Ovary (tissue), 3 donors: ENCODE results near the gene NFIC.

Experiments used
- EP300 ChIP-seq: sonication (generic); formaldehyde crosslinking; IDR thresholded peaks from one replicate; pipeline ENCODE4 v1.6.1; 2017; ENCODE audit warnings: antibody characterized with exemption
- POLR2A ChIP-seq: fragments of 450-650 bp; IDR thresholded peaks from one replicate; pipeline ENCODE4 v1.6.1; 2017; ENCODE audit warnings: antibody characterized with exemption, mild to moderate bottlenecking, moderate library complexity
- TF ChIP-seq, protein P1 (sequence below), 3 donors: fragments of 450-650 bp in 2 of 3; fragments of 200-600 bp in 1 of 3; IDR thresholded peaks; one replicate each; pipeline versions ENCODE4 v1.5.1 to v1.8.0; 2016 to 2022; ENCODE audit warnings: antibody characterized with exemption in 3 of 3, mild to moderate bottlenecking in 1 of 3
- donor health status: DM: no; HTN: no; CAD: no.

DNA sequence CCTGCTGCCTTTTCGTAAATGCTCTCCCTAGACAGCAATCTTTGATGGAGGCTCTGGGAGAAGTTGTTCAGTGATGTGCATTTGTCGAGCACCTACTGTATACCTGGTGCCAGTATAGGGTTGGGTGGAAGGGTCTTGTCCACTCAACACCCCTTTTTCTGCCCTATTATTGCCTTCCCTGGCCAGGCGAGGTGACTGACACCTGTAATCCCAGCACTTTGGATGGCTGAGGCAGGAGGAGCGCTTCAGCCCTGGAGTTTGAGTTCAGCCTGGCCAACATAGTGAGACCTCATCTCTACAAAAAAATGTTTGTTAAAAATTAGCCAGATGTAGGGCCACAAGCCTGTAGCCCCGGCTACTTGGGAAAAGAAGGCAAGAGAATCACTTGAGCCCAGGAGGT is 49.3 kb downstream of the NFIC start:
- TF ChIP-seq, protein P1, sequence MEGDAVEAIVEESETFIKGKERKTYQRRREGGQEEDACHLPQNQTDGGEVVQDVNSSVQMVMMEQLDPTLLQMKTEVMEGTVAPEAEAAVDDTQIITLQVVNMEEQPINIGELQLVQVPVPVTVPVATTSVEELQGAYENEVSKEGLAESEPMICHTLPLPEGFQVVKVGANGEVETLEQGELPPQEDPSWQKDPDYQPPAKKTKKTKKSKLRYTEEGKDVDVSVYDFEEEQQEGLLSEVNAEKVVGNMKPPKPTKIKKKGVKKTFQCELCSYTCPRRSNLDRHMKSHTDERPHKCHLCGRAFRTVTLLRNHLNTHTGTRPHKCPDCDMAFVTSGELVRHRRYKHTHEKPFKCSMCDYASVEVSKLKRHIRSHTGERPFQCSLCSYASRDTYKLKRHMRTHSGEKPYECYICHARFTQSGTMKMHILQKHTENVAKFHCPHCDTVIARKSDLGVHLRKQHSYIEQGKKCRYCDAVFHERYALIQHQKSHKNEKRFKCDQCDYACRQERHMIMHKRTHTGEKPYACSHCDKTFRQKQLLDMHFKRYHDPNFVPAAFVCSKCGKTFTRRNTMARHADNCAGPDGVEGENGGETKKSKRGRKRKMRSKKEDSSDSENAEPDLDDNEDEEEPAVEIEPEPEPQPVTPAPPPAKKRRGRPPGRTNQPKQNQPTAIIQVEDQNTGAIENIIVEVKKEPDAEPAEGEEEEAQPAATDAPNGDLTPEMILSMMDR (IDR thresholded peaks at IDR 0.05): no peak
- no peak for TF ChIP-seq POLR2A
- TF ChIP-seq EP300: no peak
